IPS-15b (cell line): ENCODE results near the gene HGFAC.

Experiments used
- H3K27me3 ChIP-seq: one replicate; pipeline ENCODE4 v1.6.1; 2013; ENCODE audit warnings: low read length; ENCODE audit not compliant: control insufficient read depth, insufficient read depth
- H3K36me3 ChIP-seq: one replicate; pipeline ENCODE4 v1.6.1; 2013; ENCODE audit warnings: low read length; ENCODE audit not compliant: control insufficient read depth, insufficient read depth
- H3K4me1 ChIP-seq: one replicate; pipeline ENCODE4 v1.6.1; 2013; ENCODE audit warnings: mild to moderate bottlenecking, low read length; ENCODE audit not compliant: control insufficient read depth, insufficient read depth
- H3K4me3 ChIP-seq: one replicate; pipeline ENCODE4 v1.5.1; 2013; ENCODE audit warnings: low read depth, low read length
- H3K9ac ChIP-seq: one replicate; pipeline ENCODE4 v1.6.1; 2013; ENCODE audit warnings: low read depth, mild to moderate bottlenecking, low read length
- H3K9me3 ChIP-seq: one replicate; pipeline ENCODE4 v1.6.1; 2013; ENCODE audit warnings: mild to moderate bottlenecking, low read length; ENCODE audit not compliant: control insufficient read depth, insufficient read depth

HGFAC gene

DNA sequence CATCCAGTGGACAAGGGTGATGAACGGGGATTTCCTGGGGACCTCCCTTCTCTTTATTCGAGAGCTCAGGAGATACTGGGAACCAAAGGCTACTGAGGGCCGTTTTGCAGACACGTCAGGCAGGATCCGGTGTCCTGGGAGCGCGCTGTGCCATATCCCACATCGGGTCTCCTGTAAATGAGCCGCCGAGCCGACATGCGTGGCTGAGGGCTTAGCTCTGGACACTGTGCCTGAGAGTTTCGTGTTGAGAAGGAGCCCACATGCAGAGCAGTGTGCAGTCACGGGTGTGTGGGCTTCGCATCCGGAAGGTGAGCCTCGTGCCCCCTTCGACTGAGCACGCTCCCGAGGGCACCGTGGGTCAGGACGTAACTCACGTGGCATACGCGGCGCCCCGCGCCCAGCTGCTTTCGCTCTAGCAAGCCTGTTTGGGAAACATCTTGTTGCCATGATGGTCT is 28.5 kb upstream of the HGFAC start:
- Histone ChIP-seq H3K9ac (no peak overlapping the region), H3K36me3 (no peaks in the 10 kb centered on the region), H3K4me3 (no peak overlapping the region), H3K4me1 (no peaks in the 10 kb centered on the region), H3K27me3 (no peaks in the 10 kb centered on the region), H3K9me3 (no peaks in the 10 kb centered on the region)

DNA sequence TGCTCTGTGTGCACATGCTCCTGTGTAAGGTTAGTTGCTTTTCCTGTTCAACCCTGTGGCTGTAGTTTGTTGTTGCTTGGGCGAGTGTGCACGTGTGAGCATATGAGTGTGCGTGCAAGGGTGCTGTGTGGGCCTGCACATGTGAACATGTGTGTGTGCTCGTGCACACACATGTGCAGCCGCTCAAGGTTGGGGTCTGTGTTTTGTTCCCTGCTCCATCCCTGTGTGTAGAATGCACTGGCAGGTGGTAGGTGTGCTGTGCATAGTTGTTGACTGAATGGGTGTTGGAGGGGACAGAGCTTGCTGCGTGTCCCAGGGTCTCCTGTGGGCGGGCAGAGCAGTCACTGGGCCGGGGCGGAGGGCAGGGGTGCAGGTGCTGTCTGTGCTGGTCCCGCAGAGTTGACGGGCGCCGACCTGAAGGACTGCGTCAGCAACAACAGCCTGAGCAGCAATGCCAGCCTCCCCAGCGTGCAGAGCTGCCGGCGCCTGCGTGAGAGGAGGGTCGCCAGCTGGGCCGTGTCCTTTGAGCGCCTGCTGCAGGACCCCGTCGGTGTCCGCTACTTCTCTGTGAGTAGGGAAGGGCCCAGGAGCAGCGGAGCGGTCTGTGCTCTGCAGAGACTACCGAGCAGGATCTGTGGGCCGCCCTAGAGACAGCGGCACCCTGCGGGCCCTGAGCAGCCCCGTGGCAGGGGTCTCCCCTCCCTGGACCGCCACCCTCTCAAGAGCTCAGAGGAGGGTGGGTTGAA is 27.9 kb upstream of the HGFAC start:
- Histone ChIP-seq H3K9me3 (no peaks in the 10 kb centered on the region), H3K4me3 (no peak overlapping the region), H3K9ac (no peak overlapping the region), H3K4me1 (no peaks in the 10 kb centered on the region), H3K27me3 (no peaks in the 10 kb centered on the region), H3K36me3 (no peaks in the 10 kb centered on the region)

DNA sequence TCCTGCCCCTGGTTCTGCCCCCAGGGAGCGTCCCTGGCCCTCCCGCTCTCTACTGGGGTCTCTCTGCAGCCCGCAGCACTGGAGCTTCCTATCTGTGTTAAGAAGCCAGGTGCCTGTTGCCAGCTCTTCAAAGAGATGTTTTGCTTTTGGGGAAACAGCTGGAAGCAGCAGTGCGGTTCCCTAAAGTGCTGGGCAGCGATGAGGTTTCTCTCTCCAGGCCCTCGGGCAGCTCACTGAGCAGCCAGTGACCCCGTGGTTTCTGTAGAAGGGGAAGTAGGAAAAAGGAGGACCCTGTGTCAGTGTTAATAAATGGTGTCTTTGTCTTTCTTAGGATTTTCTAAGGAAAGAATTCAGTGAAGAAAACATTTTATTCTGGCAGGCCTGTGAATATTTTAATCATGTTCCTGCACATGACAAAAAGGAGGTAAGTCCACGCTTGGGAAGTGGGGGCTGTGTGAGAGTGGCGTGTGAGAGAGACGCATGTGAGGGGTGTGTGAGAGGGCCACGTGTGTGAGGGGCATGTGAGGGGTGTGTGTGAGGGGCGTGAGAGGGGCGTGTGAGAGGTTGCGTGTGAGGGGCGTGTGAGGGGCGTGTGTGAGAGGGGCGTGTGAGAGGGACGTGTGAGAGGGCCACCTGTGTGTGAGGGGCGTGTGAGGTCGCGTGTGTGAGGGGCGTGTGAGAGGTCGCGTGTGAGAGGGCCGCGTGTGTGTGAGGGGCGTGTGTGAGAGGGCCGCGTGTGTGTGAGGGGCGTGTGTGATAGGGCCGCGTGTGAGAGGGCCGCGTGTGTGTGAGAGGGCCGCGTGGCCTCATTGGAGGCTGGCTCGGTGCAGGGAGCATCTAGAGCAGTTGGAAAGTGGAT is 27.1 kb upstream of the HGFAC start:
- no peak overlapping the region for H3K4me3 ChIP-seq
- no peaks in the 10 kb centered on the region for H3K27me3 ChIP-seq
- H3K36me3 ChIP-seq: no peaks in the 10 kb centered on the region
- no peak overlapping the region for H3K9ac ChIP-seq
- H3K4me1 ChIP-seq: no peaks in the 10 kb centered on the region
- H3K9me3 ChIP-seq: no peaks in the 10 kb centered on the region

DNA sequence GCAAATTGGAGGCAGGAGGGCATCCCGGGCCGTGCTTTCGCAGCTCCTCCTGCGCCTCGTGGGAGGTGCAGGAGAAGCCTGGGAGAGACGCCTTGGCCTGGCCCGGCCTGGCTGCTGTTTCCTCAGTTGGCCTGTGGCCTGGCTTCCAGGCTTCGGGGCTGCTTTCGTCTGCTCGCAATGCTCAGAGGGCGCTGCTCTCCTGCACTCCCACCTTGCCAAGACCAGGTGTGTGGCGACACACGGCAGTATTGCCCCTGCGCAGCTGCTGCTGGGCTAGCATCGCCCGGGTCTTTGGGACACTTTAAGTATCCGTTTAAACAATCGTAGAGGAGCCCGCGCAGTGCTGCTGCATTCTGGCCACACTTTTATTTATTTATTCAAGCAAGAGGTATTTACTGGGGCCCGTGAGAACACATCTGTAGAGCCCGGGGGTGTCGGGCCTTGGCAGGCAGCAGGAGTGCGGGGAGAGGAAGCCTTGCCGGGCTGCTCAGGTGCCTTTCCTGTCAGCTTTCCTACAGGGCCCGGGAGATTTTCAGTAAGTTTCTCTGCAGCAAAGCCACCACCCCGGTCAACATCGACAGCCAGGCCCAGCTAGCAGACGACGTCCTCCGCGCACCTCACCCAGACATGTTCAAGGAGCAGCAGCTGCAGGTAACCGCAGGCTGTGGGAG is 26.2 kb upstream of the HGFAC start:
- no peaks in the 10 kb centered on the region for H3K27me3 ChIP-seq
- no peaks in the 10 kb centered on the region for H3K4me1 ChIP-seq
- no peak overlapping the region for H3K9ac ChIP-seq
- H3K4me3 ChIP-seq: no peak overlapping the region
- H3K9me3 ChIP-seq: no peaks in the 10 kb centered on the region
- no peaks in the 10 kb centered on the region for H3K36me3 ChIP-seq

DNA sequence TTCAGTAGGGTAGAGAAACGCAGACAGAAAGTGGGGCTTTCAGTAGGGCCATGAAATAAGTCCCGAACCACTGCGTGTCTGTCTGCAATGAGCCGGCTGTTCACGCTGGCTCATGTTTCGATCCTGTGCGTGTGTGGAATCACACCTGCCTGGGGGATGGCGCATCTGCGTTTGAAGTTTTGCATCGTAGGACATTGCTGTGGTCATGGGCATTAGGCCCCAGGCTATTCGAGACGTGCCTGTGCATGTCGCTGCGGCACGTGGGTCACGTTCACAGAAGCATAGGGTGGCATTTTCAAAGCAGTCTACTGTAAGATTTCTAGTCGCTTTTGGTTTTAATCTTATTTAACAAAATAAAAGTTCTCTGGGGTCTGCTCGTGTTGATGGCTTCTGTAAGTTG is 25.5 kb upstream of the HGFAC start:
- Histone ChIP-seq H3K9ac (no peak overlapping the region), H3K4me3 (no peak overlapping the region), H3K27me3 (no peaks in the 10 kb centered on the region), H3K36me3 (no peaks in the 10 kb centered on the region), H3K4me1 (no peaks in the 10 kb centered on the region), H3K9me3 (no peaks in the 10 kb centered on the region)

DNA sequence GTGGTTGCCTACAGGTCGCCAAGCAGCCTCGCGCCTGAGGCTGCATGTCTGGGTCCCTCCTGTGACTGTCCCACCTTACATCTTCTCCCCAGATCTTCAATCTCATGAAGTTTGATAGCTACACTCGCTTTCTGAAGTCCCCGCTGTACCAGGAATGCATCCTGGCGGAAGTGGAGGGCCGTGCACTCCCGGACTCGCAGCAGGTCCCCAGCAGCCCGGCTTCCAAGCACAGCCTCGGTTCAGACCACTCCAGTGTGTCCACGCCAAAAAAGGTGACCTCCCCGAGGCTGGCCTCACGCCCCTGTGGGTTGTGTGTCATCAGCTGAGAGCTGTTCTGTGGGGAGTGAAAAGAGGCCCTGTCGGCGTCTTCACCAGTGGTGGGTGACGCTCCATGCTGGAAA is 24.9 kb upstream of the HGFAC start:
- Histone ChIP-seq H3K9ac (no peak overlapping the region), H3K36me3 (no peaks in the 10 kb centered on the region)

DNA sequence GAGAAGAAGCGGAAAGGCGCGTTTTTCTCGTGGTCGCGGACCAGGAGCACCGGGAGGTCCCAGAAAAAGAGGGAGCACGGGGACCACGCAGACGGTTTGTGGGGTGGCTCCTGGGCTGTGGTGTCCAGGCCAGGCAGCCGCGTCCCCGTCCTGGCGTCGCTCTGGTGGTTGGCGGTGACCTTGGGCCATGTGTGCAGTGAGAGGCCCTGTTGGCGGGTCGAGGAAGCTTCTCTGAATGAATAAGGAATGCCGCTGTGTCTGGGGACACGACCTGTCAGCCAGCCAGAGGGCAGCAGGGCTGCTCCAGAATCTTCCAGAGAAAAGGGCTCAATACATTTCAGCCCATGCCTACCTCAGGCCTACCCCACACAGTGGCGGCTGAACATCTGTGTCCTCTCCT is 24.3 kb upstream of the HGFAC start:
- no peaks in the 10 kb centered on the region for H3K9me3 ChIP-seq
- H3K4me1 ChIP-seq: no peaks in the 10 kb centered on the region
- no peaks in the 10 kb centered on the region for H3K36me3 ChIP-seq
- H3K4me3 ChIP-seq: no peak overlapping the region
- H3K9ac ChIP-seq: no peak overlapping the region
- no peaks in the 10 kb centered on the region for H3K27me3 ChIP-seq

More for the DNA sequence above, 24.9 kb upstream of the HGFAC start:
- Histone ChIP-seq H3K27me3 (no peaks in the 10 kb centered on the region), H3K4me1 (no peaks in the 10 kb centered on the region), H3K9me3 (no peaks in the 10 kb centered on the region), H3K4me3 (no peak overlapping the region)

DNA sequence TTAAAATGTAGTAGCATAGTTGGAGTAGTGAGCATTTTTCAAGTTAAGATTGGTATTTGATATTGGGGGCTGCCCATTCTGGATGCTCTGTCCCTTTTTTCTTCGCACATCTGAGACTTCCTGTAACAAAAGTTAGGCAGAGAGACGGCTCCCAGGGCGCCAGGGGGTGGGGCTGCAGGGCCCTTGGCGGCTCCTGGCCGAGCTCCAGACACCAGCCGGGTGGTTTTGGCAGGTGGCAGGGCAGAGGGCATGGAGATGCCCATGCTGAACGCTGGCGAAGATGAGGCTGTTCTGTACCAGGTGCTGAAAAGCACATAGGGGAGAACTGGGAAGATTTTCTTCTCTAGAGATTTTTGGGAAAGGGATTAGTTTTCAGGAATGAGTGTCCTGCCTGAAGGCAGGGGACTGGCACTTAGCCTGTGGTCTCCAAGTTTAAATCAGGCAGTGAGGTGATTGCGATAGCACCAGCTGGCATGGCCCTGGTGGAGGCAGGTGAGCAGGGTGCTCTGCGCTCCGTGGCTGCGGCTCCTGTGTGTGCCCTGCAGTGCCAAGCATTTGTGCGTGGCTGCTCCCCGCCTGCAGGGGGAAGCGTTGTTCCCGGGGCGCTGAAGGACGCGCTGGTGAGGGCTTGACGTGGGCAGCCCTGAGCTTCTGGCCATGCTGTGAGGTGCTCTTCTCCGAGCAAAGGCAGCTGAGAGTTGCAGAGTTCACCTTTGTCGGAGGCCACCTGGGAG is 23.6 kb upstream of the HGFAC start:
- H3K27me3 ChIP-seq: no peaks in the 10 kb centered on the region
- no peak overlapping the region for H3K9ac ChIP-seq
- no peak overlapping the region for H3K4me3 ChIP-seq
- H3K4me1 ChIP-seq: no peaks in the 10 kb centered on the region
- no peaks in the 10 kb centered on the region for H3K9me3 ChIP-seq
- H3K36me3 ChIP-seq: no peaks in the 10 kb centered on the region

DNA sequence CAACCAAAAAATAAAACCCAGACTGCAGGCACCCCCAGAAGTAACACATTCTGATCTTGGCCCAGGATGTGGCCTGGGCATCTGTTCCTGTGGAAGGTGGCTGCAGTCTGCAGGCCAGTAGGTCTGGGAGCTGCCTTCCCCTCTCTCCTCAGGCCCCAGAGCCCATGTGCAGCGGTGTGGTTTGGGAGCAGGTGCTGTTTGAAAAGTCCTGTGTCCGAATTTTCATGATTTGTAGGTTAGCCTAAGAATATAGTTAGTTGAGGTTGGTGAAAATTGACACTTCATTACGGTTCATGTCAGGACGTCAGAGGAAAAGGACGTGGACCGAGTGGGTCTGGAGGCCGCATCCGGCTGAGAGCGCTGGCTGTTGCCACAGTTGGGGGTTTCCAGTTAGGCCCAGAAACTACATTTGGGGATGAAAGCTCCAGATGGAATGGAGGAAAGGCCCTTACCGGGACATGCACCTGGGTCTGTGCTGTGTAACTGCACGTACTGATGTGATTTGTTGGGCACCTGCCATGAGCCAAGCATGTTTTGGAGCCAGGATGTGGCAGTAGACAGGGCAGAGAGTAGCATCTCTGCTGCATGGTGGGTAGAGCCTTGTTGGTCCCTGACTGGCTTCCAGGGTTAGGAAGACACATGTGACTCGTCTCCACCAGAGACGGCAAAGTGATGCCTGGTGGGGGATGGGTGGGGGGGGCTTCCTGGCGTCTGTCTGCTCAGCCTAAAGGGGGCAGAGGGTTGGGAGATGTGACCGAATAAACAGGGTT is 21.7 kb upstream of the HGFAC start:
- H3K9me3 ChIP-seq: no peaks in the 10 kb centered on the region
- peaks cover 3% of the 10 kb centered on the region for H3K36me3 ChIP-seq
- no peak overlapping the region for H3K4me3 ChIP-seq
- no peaks in the 10 kb centered on the region for H3K4me1 ChIP-seq
- H3K27me3 ChIP-seq: no peaks in the 10 kb centered on the region
- H3K9ac ChIP-seq: no peak overlapping the region

DNA sequence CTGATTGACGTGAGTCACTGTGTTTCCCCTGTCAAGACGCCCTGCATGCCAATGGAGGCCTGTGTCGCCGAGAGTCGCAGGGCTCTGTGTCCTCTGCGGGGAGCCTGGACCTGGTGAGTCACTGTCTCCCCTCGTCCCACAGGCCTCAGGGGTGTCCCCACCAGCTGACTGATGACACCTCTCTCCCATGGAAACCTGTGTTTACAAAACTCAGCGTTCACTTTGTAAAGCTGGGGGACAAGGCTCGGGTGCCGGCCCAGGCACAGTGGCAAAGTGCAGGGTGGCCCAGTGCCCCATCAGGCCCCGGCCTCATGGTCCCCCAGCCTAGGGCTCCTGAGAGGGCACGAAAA is 21.2 kb upstream of the HGFAC start:
- Histone ChIP-seq H3K4me3 (no peak overlapping the region), H3K9me3 (no peaks in the 10 kb centered on the region), H3K4me1 (no peaks in the 10 kb centered on the region), H3K27me3 (no peaks in the 10 kb centered on the region), H3K36me3 (peaks cover 3% of the 10 kb centered on the region), H3K9ac (no peak overlapping the region)

DNA sequence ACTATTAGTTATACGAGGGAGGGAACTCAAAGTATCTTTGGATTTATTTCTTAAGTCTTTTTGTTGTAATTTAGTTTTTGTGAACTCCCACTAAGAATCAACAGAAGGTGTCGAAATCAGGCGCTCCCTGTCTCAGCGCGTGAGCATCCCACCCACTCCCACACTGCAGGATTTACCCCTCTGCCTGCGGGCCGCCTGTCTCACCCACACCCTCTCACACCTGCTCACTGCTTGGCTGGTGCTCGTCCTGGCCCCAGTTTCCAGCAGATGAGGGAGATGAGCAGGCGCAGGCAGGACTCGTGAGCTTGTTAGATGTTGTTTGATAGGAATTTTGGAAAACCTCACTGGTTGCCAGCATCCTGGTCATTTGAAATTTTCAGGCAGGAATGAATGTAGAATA is 20.8 kb upstream of the HGFAC start:
- no peak overlapping the region for H3K9ac ChIP-seq
- no peaks in the 10 kb centered on the region for H3K4me1 ChIP-seq
- H3K27me3 ChIP-seq: no peaks in the 10 kb centered on the region
- no peak overlapping the region for H3K4me3 ChIP-seq
- peaks cover 3% of the 10 kb centered on the region for H3K36me3 ChIP-seq
- no peaks in the 10 kb centered on the region for H3K9me3 ChIP-seq
